Activated naive CD8-positive, alpha-beta T cell treated with anti-CD3 and anti-CD28 coated beads for 36 hours (primary cell): ENCODE measurements around the gene AKAP6. TPM values are rescaled to one million over a fixed set of nuclear protein-coding genes. Genes with fewer than 3 reads are reported as not detected.

ENCODE experiments used
- total RNA-seq, 2 experiments: library from RNA; stranded (reverse); gene quantifications; one replicate each; pipeline ENCODE4 v1.2.3, GENCODE V29; 2021

The AKAP6 gene
- total RNA-seq, 2 experiments from 2014 or later = 1.3 to 2.1 TPM

Other genes starting within 250 kb of the AKAP6 start
- gene RNU6-7, start 127.3 kb upstream of the AKAP6 start, total RNA-seq = not detected
- not detected for gene RNU6-8, start 126.0 kb upstream of the AKAP6 start, total RNA-seq